Measurements from ENCODE around the gene MCM8. TPM values are rescaled to one million over a fixed set of nuclear protein-coding genes. Genes with fewer than 3 reads are reported as not detected.

Gene MCM8
- polyA plus RNA-seq, 1 donor (not counting 4 experiments of a cell fraction or from before 2014, with no cell fraction given): 7.0 TPM

GRCh38 chr20:6028818-6029217, 78.4 kb downstream of the MCM8 start:
- H3K36me3 ChIP-seq (ENCODE audit: control insufficient read depth in 2 of 2, extremely low read depth in 1 of 2, insufficient read depth in 2 of 2, low read length in 2 of 2): peaks cover 10 to 13% of the 10 kb centered on the region in 2 experiments
- H3K4me3 ChIP-seq (ENCODE audit: control insufficient read depth in 2 of 3, extremely low read depth in 1 of 3, insufficient read depth in 2 of 3, low read depth in 1 of 3, low read length in 3 of 3): no peak overlapping the region
- peaks cover 7% of the 10 kb centered on the region for H4K20me1 ChIP-seq (ENCODE audit: control insufficient read depth, extremely low read depth, insufficient read depth, low read length)
- DNase-seq (ENCODE audit: low read depth, low spot score) (no peak), FAIRE-seq (no peak)
- no peak for TF ChIP-seq CTCF (optimal IDR thresholded peaks at IDR 0.05 in 1 of 3, IDR thresholded peaks at IDR 0.05 in 1 of 3, conservative IDR thresholded peaks at IDR 0.05 in 1 of 3; ENCODE audit: extremely low read depth in 1 of 3, insufficient read depth in 2 of 3, low read length in 3 of 3)
- TF ChIP-seq EZH2 (IDR thresholded peaks at IDR 0.05; ENCODE audit: low read length): no peak
- H3K9me1 ChIP-seq (ENCODE audit: control insufficient read depth, extremely low read depth, insufficient read depth, low read length): no peaks in the 10 kb centered on the region
- no peak overlapping the region for H3K4me2 ChIP-seq (ENCODE audit: control insufficient read depth, extremely low read depth, insufficient read depth, low read depth, low read length)
- H2AFZ ChIP-seq (ENCODE audit: control insufficient read depth, low read length): no peak overlapping the region
- dilution Hi-C loops (cut with MboI; ENCODE audit: extremely low pct_ligation_motif_present, low sequenced_read_pairs): no loop called here
- no peak overlapping the region for H3K27ac ChIP-seq (ENCODE audit: control insufficient read depth, insufficient read depth, low read length)
- no peaks in the 10 kb centered on the region for H3K9me3 ChIP-seq (ENCODE audit: control insufficient read depth, low read depth, low read length)
- H3K9ac ChIP-seq (ENCODE audit: control insufficient read depth, extremely low read depth, insufficient read depth, low read length): no peak overlapping the region
- no peaks in the 10 kb centered on the region for H3K27me3 ChIP-seq (ENCODE audit: control insufficient read depth, extremely low read depth, insufficient read depth, low read length)
- no peaks in the 10 kb centered on the region for H3K4me1 ChIP-seq (ENCODE audit: control insufficient read depth, extremely low read depth, insufficient read depth, low read length)
- peaks cover 18% of the 10 kb centered on the region for H3K79me2 ChIP-seq (ENCODE audit: control insufficient read depth, insufficient read depth, low read length)

GRCh38 chr20:6029538-6029937, 79.1 kb downstream of the MCM8 start:
- H3K27ac ChIP-seq (ENCODE audit: control insufficient read depth, insufficient read depth, low read length): no peak overlapping the region
- DNase-seq (ENCODE audit: low read depth, low spot score) (no peak), FAIRE-seq (no peak)

More at GRCh38 chr20:6029538-6029937, 79.1 kb downstream of the MCM8 start:
- Histone ChIP-seq H3K9me3 (ENCODE audit: control insufficient read depth, low read depth, low read length) (no peaks in the 10 kb centered on the region), H3K4me1 (ENCODE audit: control insufficient read depth, extremely low read depth, insufficient read depth, low read length) (no peaks in the 10 kb centered on the region), H3K27me3 (ENCODE audit: control insufficient read depth, extremely low read depth, insufficient read depth, low read length) (no peaks in the 10 kb centered on the region), H3K4me2 (ENCODE audit: control insufficient read depth, extremely low read depth, insufficient read depth, low read depth, low read length) (no peak overlapping the region), H4K20me1 (ENCODE audit: control insufficient read depth, extremely low read depth, insufficient read depth, low read length) (peaks cover 7% of the 10 kb centered on the region), H3K9ac (ENCODE audit: control insufficient read depth, extremely low read depth, insufficient read depth, low read length) (no peak overlapping the region), H2AFZ (ENCODE audit: control insufficient read depth, low read length) (no peak overlapping the region), H3K79me2 (ENCODE audit: control insufficient read depth, insufficient read depth, low read length) (peaks cover 16% of the 10 kb centered on the region), H3K9me1 (ENCODE audit: control insufficient read depth, extremely low read depth, insufficient read depth, low read length) (no peaks in the 10 kb centered on the region), H3K36me3 (ENCODE audit: control insufficient read depth in 2 of 2, extremely low read depth in 1 of 2, insufficient read depth in 2 of 2, low read length in 2 of 2) (peaks cover 10 to 20% of the 10 kb centered on the region in 2 experiments), H3K4me3 (ENCODE audit: control insufficient read depth in 2 of 3, extremely low read depth in 1 of 3, insufficient read depth in 2 of 3, low read depth in 1 of 3, low read length in 3 of 3) (no peak overlapping the region)
- TF ChIP-seq CTCF (optimal IDR thresholded peaks at IDR 0.05 in 1 of 3, IDR thresholded peaks at IDR 0.05 in 1 of 3, conservative IDR thresholded peaks at IDR 0.05 in 1 of 3; ENCODE audit: extremely low read depth in 1 of 3, insufficient read depth in 2 of 3, low read length in 3 of 3) (no peak), EZH2 (IDR thresholded peaks at IDR 0.05; ENCODE audit: low read length) (no peak)
- dilution Hi-C loops (cut with MboI; ENCODE audit: extremely low pct_ligation_motif_present, low sequenced_read_pairs): no loop called here
